ENCODE measurements around the gene FSTL1. TPM values are rescaled to one million over a fixed set of nuclear protein-coding genes. Genes with fewer than 3 reads are reported as not detected.
A peak's percentile ranks its signal among the peaks of the same experiment; 100 is the strongest.

The FSTL1 gene
- total RNA-seq, 4 donors from 2014 or later, result 409 to 701 (median 677) TPM

GRCh38 chr3:120348065-120348990 lies 102.5 kb downstream of the FSTL1 start:
- H3K4me1 ChIP-seq, result peaks cover 16 to 47% (median 34%) of the 10 kb centered on the region in 4 donors
- H3K36me3 ChIP-seq, result peaks cover 0 to 8% (median 0%) of the 10 kb centered on the region in 4 donors
- WGBS, result 5% methylated on average over 20 of the region's 41 CpGs
- TF ChIP-seq POLR2A (IDR thresholded peaks at IDR 0.05; ENCODE audit: low read depth) (no peak), POLR2AphosphoS5 (IDR thresholded peaks at IDR 0.05) (no peak), CTCF (IDR thresholded peaks at IDR 0.05) (no peak), EP300 (IDR thresholded peaks at IDR 0.05) (no peak)
- peak overlapping the region; percentile 86 to 95 (median 90) for H3K27ac ChIP-seq (replicated peaks in 1 of 4)
- DNase-seq (ENCODE audit: extremely low spot score), result no peak
- no peaks in the 10 kb centered on the region for H3K9me3 ChIP-seq
- H3K4me3 ChIP-seq, result peak overlapping the region; percentile 69 to 94 (median 85)
- intact Hi-C loops (cut with DNase I), result loop anchor here (5.0 to 10.0 kb wide), 5 partner anchors 104 to 456 kb away; partner anchors contain the start of gene GSK3B
- H3K27me3 ChIP-seq, result no peaks in the 10 kb centered on the region

- H3K27ac ChIP-seq (replicated peaks in 1 of 4), result no peak overlapping the region
- H3K36me3 ChIP-seq, result peaks cover 0 to 8% (median 7%) of the 10 kb centered on the region in 4 donors
- H3K27me3 ChIP-seq, result no peaks in the 10 kb centered on the region
- no peak for DNase-seq (ENCODE audit: extremely low spot score)
- WGBS, result 60% methylated on average over 1 of the region's 1 CpG
- intact Hi-C loops (cut with DNase I), result loop anchor here (10.0 kb wide), 3 partner anchors 100 to 250 kb away; partner anchors contain the start of gene GSK3B
- H3K9me3 ChIP-seq, result no peaks in the 10 kb centered on the region
- TF ChIP-seq POLR2A (IDR thresholded peaks at IDR 0.05; ENCODE audit: low read depth), result no peak
- no peak for TF ChIP-seq EP300 (IDR thresholded peaks at IDR 0.05)
- no peak for TF ChIP-seq POLR2AphosphoS5 (IDR thresholded peaks at IDR 0.05)
- no peak for TF ChIP-seq CTCF (IDR thresholded peaks at IDR 0.05)
- H3K4me3 ChIP-seq, result no peak overlapping the region
- H3K4me1 ChIP-seq, result peaks cover 7 to 43% (median 25%) of the 10 kb centered on the region in 4 donors
Measured at GRCh38 chr3:120344349-120344748, 106.4 kb downstream of the FSTL1 start.

Other genes with a start within 250 kb of the FSTL1 start
- 1 to 10 TPM in 1 of 4 donors, under 1 TPM in 3; 0.33 to 2.1 (median 0.60) TPM for gene GPR156, start 165.8 kb downstream of the FSTL1 start, total RNA-seq
- 10 to 100 TPM; 30.0 to 36.7 (median 35.2) TPM for gene LRRC58, start 101.6 kb downstream of the FSTL1 start, total RNA-seq
- 100 to 1,000 TPM; 142 to 333 (median 256) TPM for gene NDUFB4, start 145.3 kb upstream of the FSTL1 start, total RNA-seq
- gene HGD, start 231.2 kb upstream of the FSTL1 start, total RNA-seq, result under 1 TPM in 1 of 4 donors, not detected in 3; 0.69 TPM